HCT116 (cell line): Measurements from ENCODE around the gene RXFP4. TPM values are rescaled to one million over a fixed set of nuclear protein-coding genes. Genes with fewer than 3 reads are reported as not detected.

Source experiments
- ATAC-seq: fragments of 200-7000 bp; cut with Tn5 transposase; 2 replicates; pipeline ENCODE4 v1.9.1; 2020; ENCODE audit warnings: mild to moderate bottlenecking, moderate library complexity
- BruUV-seq: library from RNA; stranded (reverse); fragments of 400-500 nt; replicated peaks from 2 replicates; lab custom pipeline; 2021; lab: Mats Ljungman, UMichigan
- CTCF ChIA-PET: fragments of 300-600 bp; sonication (Branson Sonifier 250); formaldehyde crosslinking; loops from one replicate; lab custom pipeline; 2021; ENCODE audit warnings: antibody characterized with exemption; lab: Charles Lee
- POLR2A ChIA-PET: fragments of 300-600, 350-600 bp; sonication (Branson Sonifier 250); formaldehyde crosslinking; loops from one replicate; lab custom pipeline; 2021; ENCODE audit warnings: antibody characterized with exemption; lab: Charles Lee
- RAD21 ChIA-PET, 2 experiments: fragments of 300-600 bp; sonication (Branson Sonifier 250); formaldehyde crosslinking; loops; one replicate each; lab custom pipeline; 2023; ENCODE audit warnings: low total read pairs in 2 of 2; ENCODE audit not compliant: uncharacterized antibody in 2 of 2, unreplicated experiment in 2 of 2, low non-redundant PET in 1 of 2; lab: Charles Lee
- DNase-seq: peaks from one replicate; pipeline ENCODE4 v3.0.0-alpha.2; 2010; ENCODE audit warnings: low read depth, low spot score
- H2AFZ ChIP-seq: fragments of 200-600 bp; shearing (Covaris generic), sonication (generic); 2 replicates; pipeline ENCODE4 v1.6.1; 2017; ENCODE audit warnings: low read depth, mixed run types, mixed read lengths, antibody characterized with exemption, low read length; ENCODE audit not compliant: poor library complexity, severe bottlenecking
- H3K27ac ChIP-seq: 2 replicates; pipeline ENCODE4 v1.5.1; 2012; ENCODE audit warnings: low read depth, low read length
- H3K27me3 ChIP-seq: fragments of 200-600 bp; sonication (generic); 2 replicates; pipeline ENCODE4 v1.6.1; 2016; ENCODE audit warnings: mixed run types, low read length, mixed read lengths; ENCODE audit not compliant: insufficient read depth
- H3K36me3 ChIP-seq, 2 experiments: fragments of 200-500 bp in 1 of 2; fragments of 200-600 bp in 1 of 2; sonication (Bioruptor generic) in 1 of 2; sonication (generic) in 1 of 2; 2 replicates each; pipeline versions ENCODE4 v1.5.1 to v1.6.1; 2014 to 2016; ENCODE audit warnings: low read length in 2 of 2, inconsistent platforms in 1 of 2, mixed read lengths in 1 of 2, mixed run types in 1 of 2; ENCODE audit not compliant: insufficient read depth in 2 of 2, control insufficient read depth in 1 of 2
- H3K4me1 ChIP-seq, 2 experiments: fragments of 200-600 bp in 1 of 2; sonication (generic) in 1 of 2; 2 replicates each; pipeline versions ENCODE4 v1.5.1 to v1.6.1; 2012 to 2017; ENCODE audit warnings: low read length in 2 of 2, inconsistent platforms in 1 of 2, mild to moderate bottlenecking in 1 of 2, mixed read lengths in 1 of 2, mixed run types in 1 of 2, moderate library complexity in 1 of 2; ENCODE audit not compliant: insufficient read depth in 2 of 2, control insufficient read depth in 1 of 2
- H3K4me2 ChIP-seq: fragments of 200-600 bp; sonication (generic); 2 replicates; pipeline ENCODE4 v1.6.1; 2017; ENCODE audit warnings: mixed run types, low read length, mixed read lengths
- H3K4me3 ChIP-seq, 2 experiments: fragments of 200-600 bp in 1 of 2; sonication (generic) in 1 of 2; replicated peaks in 1 of 2; 2 replicates each; pipeline ENCODE4 v1.5.1; 2011 to 2016; ENCODE audit warnings: low read length in 2 of 2, control low read depth in 1 of 2, low read depth in 1 of 2, mild to moderate bottlenecking in 1 of 2, mixed read lengths in 1 of 2, mixed run types in 1 of 2
- H3K79me2 ChIP-seq: fragments of 200-600 bp; sonication (generic); 2 replicates; pipeline ENCODE4 v1.6.1; 2017; ENCODE audit warnings: mild to moderate bottlenecking, mixed run types, low read length, moderate library complexity, mixed read lengths; ENCODE audit not compliant: insufficient read depth
- H3K9ac ChIP-seq: fragments of 200-600 bp; sonication (generic); 2 replicates; pipeline ENCODE4 v1.6.1; 2016; ENCODE audit warnings: low read length, mixed read lengths
- H3K9me2 ChIP-seq: fragments of 200-600 bp; sonication (generic), shearing (Covaris generic); 2 replicates; pipeline ENCODE4 v1.6.1; 2017; ENCODE audit warnings: mixed run types, mild to moderate bottlenecking, moderate library complexity; ENCODE audit not compliant: insufficient read depth
- H3K9me3 ChIP-seq, 2 experiments: fragments of 200-500 bp in 1 of 2; fragments of 200-600 bp in 1 of 2; sonication (Bioruptor generic) in 1 of 2; sonication (generic) in 1 of 2; 2 replicates each; pipeline ENCODE4 v1.6.1; 2014 to 2017; ENCODE audit warnings: low read length in 2 of 2, mixed read lengths in 2 of 2, inconsistent platforms in 1 of 2, low read depth in 1 of 2, mild to moderate bottlenecking in 1 of 2, mixed run types in 1 of 2, moderate library complexity in 1 of 2; ENCODE audit not compliant: control insufficient read depth in 1 of 2, insufficient read depth in 1 of 2
- H4K20me1 ChIP-seq: fragments of 200-600 bp; sonication (generic), shearing (Covaris generic); 2 replicates; pipeline ENCODE4 v1.6.1; 2017; ENCODE audit warnings: mixed run types, mild to moderate bottlenecking, moderate library complexity; ENCODE audit not compliant: insufficient read depth
- CBX3 ChIP-seq: IDR thresholded peaks from 2 replicates; pipeline ENCODE4 v1.6.1; 2012; ENCODE audit warnings: low read depth
- CTCF ChIP-seq, 3 experiments: fragments of 200-600 bp in 1 of 3; sonication (generic) in 1 of 3; IDR thresholded peaks in 2 of 3; conservative IDR thresholded peaks in 1 of 3; 2 replicates each; pipeline ENCODE4 v1.5.1; 2012 to 2017; ENCODE audit warnings: low read depth in 2 of 3, low read length in 2 of 3, antibody characterized with exemption in 1 of 3, borderline replicate concordance in 1 of 3, control low read depth in 1 of 3, mild to moderate bottlenecking in 1 of 3, mixed read lengths in 1 of 3, mixed run types in 1 of 3, moderate library complexity in 1 of 3; ENCODE audit not compliant: insufficient read depth in 1 of 3
- EGR1 ChIP-seq: IDR thresholded peaks from 2 replicates; pipeline ENCODE4 v1.6.1; 2012; ENCODE audit warnings: low read depth
- MAX ChIP-seq: IDR thresholded peaks from 2 replicates; pipeline ENCODE4 v1.6.1; 2012
- POLR2A ChIP-seq: IDR thresholded peaks from 2 replicates; pipeline ENCODE4 v1.7.0; 2011; ENCODE audit warnings: borderline replicate concordance; ENCODE audit not compliant: insufficient read depth, insufficient read length; ENCODE audit errors: extremely low read depth
- REST ChIP-seq: IDR thresholded peaks from 2 replicates; pipeline ENCODE4 v1.6.1; 2012; ENCODE audit warnings: low read depth
- SRF ChIP-seq: IDR thresholded peaks from 2 replicates; pipeline ENCODE4 v1.6.1; 2012; ENCODE audit warnings: low read depth
- TCF7L2 ChIP-seq: IDR thresholded peaks from 2 replicates; pipeline ENCODE4 v1.7.0; 2011; ENCODE audit warnings: borderline replicate concordance, inconsistent platforms; ENCODE audit not compliant: insufficient read depth, insufficient read length; ENCODE audit errors: extremely low read depth
- YY1 ChIP-seq: IDR thresholded peaks from 2 replicates; pipeline ENCODE4 v1.6.1; 2011; ENCODE audit warnings: low read length, low read depth, moderate library complexity, mild to moderate bottlenecking; ENCODE audit not compliant: insufficient replicate concordance; ENCODE audit errors: extremely low read depth
- ZBTB33 ChIP-seq: IDR thresholded peaks from 2 replicates; pipeline ENCODE4 v1.6.1; 2011; ENCODE audit warnings: mild to moderate bottlenecking, low read length, moderate library complexity; ENCODE audit not compliant: insufficient replicate concordance; ENCODE audit errors: extremely low read depth
- ZFX ChIP-seq: fragments of 450-650 bp; IDR thresholded peaks from 2 replicates; pipeline ENCODE4 v1.6.1; 2017
- intact Hi-C: fragments of 100-400 bp; cut with micrococcal nuclease; formaldehyde crosslinking; loops from 2 replicates; pipeline ENCODE4 v1.10.0; 2022
- total RNA-seq: library from RNA; stranded (reverse); gene quantifications from one replicate; pipeline ENCODE4 v1.2.1, GENCODE V29; 2021; ENCODE audit not compliant: unreplicated experiment

The RXFP4 gene
- total RNA-seq, 1 experiment from 2014 or later, result 0.20 TPM

GRCh38 chr1:155910621-155911121, 30.8 kb upstream of the RXFP4 start:
- intact Hi-C loops, result no loop called here
- Histone ChIP-seq H3K36me3 (peaks cover 48 to 65% of the 10 kb centered on the region in 2 experiments), H3K4me2 (no peak overlapping the region), H3K27ac (no peak overlapping the region), H3K9me3 (no peaks in the 10 kb centered on the region), H3K27me3 (no peaks in the 10 kb centered on the region), H4K20me1 (peaks cover 8% of the 10 kb centered on the region; the same call in 1 of the 2 replicates), H3K4me3 (no peak overlapping the region), H2AFZ (no peak overlapping the region), H3K9ac (no peak overlapping the region), H3K9me2 (no peaks in the 10 kb centered on the region), H3K4me1 (peaks cover 0 to 23% of the 10 kb centered on the region in 2 experiments; a peak in 2 of 4 replicates), H3K79me2 (peaks cover 14% of the 10 kb centered on the region; the same call in 1 of the 2 replicates)
- ATAC-seq (peak; percentile 44), DNase-seq (no peak)
- no TSS peak for BruUV-seq
- RAD21 ChIA-PET, result no interaction called here
- TF ChIP-seq CTCF (IDR thresholded peaks at IDR 0.05 in 2 of 3, conservative IDR thresholded peaks at IDR 0.05 in 1 of 3; ENCODE audit: borderline replicate concordance in 1 of 3, insufficient read depth in 1 of 3, low read depth in 2 of 3, low read length in 2 of 3) (no peak), TCF7L2 (no peak), EGR1 (no peak), ZBTB33 (no peak), REST (no peak), MAX (no peak), ZFX (no peak), CBX3 (no peak), POLR2A (no peak), SRF (no peak), YY1 (no peak)
- CTCF ChIA-PET, result no interaction called here
- POLR2A ChIA-PET, result no interaction called here
